GM12872 (cell line): Measurements from ENCODE around the gene MINDY4.

Source experiments
- CTCF ChIP-seq: IDR thresholded peaks from 3 replicates; pipeline ENCODE4 v1.5.1; 2011; ENCODE audit warnings: low read depth, mild to moderate bottlenecking, low read length, moderate library complexity; ENCODE audit not compliant: insufficient read depth

MINDY4 gene

GRCh38 chr7:30934732-30935568 is 163.7 kb downstream of the MINDY4 start:
- no peak for TF ChIP-seq CTCF

- TF ChIP-seq CTCF = no peak
Observed at GRCh38 chr7:30935569-30935877, 164.3 kb downstream of the MINDY4 start.

DNA sequence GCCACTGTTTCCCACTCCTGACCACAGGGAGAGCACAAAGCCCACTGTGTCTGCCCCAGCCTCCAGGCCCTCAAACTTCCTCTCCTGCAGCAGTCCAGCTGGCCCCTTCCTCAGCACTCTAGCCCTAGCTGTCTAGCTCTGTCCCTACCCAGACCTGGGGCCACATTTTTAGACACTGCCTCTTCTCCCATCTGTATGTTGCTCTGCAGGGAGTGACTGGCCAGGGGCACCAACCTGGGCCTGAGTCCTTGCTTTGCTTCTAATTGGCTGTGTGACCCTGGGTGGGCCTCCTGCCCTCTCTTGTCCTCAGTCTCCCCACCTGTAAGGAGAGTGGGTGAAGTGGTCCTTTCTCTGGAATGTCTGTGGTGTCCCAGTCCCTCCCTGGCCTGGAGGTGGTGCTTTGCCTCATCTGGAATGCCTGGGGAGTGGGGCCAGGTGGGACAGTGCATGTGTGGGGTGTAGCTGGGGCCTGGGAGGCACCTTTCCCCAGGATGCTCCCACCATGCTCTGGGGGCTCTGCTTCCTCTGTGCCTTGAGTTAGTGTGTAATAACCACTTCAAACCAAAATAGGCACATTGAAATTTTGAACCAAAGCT is 165.5 kb downstream of the MINDY4 start:
- no peak for TF ChIP-seq CTCF

DNA sequence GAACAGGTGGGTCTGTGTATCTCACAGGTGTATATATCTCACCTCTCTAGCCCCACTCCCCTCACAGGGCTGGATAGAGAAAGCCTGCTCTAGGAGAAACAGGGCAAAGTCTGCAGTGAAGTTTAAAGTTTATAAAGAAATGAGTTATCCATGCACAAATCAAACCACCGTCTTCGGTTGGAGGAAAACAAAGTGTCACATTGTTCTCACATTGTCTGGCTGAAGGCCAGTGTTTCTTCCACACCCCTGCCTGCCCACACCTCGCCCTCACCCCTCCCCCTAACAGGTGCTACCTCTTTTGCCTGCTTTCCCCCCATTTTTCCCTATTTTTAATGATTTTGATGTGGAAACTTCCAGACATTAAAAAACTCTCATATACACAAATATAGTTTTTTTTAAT is 166.2 kb downstream of the MINDY4 start:
- no peak for TF ChIP-seq CTCF

DNA sequence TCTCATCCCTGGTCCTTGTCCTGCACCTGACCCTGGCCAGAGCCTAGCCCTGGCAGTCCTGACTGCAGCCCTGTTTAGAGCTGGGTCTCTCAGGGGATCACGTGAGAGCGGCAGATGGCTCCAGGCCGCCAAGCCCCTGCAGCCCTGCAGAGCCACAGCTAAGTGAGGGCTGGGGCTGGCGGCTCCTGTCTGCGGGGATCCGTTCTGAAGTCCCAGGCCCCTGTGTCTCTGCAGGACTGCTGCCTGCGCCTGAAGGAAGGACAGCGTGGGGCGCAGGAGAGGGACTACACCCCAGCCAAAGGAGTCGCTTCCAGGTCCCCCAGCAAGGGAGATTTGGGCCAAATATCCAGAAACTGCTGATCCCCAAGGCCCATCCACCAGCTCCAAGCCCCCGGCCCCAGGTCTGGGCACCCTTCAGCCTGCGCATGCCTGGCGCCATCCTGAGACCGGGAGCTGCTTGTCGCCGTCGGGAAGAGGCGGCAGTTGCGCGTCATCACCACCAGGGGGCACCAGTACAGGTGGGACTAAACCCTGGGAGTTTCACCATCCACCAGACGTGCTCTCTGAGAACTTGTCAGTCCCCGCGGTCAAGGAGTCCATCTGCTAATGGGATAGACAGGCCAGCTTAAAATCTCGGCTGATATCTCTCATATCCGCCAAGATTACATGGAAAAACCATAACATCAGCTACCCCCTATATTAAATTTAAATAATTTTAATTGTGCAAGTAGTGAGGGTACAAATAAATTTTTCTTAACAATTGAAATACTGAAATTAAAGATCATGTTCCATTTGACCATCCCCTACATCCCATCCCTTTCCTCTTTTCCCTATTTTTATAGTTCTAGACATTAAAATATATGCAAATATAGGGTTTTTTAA is 167.5 kb downstream of the MINDY4 start:
- peak; percentile 98 for TF ChIP-seq CTCF

DNA sequence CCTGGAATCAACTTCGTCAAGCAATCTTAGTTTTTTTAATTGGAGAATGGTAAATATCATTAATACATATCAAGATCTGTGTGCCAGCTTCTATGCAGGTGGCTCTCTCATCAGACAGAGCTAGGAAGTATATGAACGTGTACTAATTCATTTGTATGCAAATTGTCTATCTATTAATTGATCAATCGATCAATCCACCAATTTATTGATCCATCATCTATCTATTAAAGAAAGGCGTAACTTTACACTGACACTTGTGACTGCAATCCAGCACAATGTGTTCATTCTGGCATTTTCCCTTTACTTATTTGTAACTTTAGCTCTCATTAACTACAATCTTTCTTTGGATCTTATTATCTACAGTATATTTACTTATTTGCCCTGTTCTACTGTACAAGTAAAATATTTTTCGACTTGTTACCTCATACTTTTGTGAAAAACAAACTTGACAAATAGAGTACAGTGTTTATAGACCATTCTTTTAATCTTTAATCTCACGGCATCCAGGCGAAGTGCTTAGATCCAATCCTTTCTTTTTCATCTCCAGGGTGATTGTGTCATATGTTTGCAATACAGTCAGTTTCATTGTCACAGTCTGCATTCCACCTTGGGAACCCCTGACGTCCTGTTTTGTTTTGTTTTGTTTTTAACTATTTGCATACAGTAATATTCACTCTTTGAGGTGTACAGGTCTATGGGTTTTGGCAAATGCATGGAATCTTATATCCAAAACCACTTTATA is 170.5 kb downstream of the MINDY4 start:
- TF ChIP-seq CTCF = no peak
